Measurements from ENCODE around the gene COBLL1.

COBLL1 gene

DNA sequence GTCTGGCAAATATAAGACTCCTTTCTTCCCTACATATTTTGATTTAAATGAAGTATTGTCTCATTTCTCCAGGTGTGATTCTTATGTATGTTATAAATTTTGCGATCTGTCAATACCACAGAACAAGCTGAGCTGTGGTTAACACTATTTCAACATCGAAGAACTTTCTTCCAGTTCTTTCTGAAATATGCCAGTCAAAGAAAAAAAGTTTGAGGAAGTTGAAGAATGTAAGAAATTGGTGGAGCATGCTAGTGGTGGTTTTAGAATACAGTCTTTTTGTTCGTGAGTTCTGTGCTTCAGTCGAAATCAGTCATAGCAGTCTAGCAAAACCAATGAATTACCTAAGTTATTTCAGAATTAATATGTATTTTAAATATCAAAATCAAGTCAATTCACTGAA is 8.6 kb upstream of the COBLL1 start:
- FAIRE-seq, result peak; percentile 79

DNA sequence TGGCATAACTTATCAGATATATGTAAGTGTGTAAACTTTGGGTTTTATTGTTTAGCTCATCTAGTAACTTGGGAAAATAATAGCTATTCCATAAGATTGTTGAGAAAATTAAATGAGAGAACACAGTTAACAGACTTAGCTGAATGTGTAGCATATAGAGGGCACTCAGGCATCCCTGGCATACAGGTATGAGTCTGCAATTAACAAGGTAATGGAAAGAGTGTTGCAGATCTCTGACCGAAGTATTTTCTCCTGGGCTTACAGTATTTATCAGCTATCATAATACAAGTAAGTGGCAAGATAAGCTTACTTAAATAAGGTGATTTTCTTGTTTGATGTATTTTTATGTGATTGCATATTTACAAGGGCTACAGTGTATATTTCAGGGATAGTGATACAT is 7.9 kb upstream of the COBLL1 start:
- FAIRE-seq, result no peak

DNA sequence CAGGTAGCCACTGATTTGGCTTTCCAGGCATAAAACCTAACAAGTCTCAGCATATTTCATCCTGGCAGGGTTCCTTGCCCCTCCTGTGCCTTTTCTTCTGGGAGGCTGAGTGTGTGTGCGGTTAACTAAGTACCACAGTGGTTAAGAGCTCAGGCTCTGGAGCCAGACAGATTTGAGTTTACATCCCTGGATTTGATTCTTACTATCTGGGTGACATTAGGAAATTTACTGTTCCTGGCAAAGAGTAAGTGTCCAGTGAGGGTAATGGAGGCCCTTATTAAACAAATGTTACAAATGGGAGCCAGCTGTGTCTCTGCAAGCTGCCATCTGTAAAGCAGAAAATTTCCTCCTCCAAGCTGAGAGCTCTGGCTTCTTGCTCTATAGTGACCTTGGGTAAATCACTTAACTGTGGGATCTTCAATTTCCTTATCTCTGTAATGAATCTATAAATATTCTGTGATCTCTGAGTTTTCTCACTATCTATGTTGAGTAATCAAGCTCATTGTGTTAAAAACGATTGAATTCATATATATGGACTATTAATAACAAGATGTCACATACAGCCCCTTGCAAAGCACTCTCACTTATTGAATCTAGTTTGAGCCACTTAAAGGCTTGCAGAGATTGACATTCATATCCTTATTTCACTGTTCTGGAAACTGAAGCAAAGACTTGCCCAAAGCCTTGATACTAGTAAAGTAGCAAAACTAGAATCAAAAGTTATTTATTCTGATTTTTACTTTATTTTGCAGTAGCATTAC is 6.5 kb upstream of the COBLL1 start:
- peak; percentile 69 for FAIRE-seq

DNA sequence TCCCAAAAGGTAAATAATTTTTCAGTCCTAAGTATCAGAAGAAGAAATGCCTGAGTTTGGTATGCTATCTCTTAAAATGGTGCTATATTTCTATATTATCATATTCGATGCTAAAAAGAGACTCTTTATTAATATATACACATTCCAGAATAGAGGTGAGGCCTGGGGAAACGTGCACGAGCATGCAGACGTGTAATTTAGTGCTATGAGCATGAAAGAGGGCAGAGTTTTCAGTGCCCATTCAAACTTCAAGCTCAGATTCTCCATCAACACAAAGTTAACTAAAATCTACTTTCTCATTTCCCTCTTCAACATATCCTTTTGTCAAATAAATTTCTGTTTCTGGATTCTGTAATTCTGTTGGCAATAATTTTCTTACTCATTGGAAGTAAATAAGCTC is 5.7 kb upstream of the COBLL1 start:
- FAIRE-seq, result no peak

DNA sequence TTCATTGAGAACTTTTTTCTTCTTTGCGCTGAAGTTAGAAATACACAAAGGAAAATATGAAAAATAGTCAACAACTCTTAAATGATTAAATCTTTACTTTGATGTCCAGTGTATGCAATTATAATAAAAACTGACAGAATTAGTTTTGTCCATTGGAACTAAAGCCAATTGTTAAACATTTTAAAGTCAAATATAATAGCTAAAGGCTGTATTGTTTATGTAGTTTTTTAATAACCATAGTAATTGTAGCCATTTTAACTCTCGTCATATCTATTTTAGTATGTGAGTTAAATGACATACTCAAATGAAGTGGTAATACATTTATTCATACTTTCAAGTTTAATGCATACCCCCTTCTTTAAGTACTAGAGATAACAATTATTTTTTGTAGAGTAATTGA is 4.7 kb upstream of the COBLL1 start:
- peak; percentile 45 for FAIRE-seq

DNA sequence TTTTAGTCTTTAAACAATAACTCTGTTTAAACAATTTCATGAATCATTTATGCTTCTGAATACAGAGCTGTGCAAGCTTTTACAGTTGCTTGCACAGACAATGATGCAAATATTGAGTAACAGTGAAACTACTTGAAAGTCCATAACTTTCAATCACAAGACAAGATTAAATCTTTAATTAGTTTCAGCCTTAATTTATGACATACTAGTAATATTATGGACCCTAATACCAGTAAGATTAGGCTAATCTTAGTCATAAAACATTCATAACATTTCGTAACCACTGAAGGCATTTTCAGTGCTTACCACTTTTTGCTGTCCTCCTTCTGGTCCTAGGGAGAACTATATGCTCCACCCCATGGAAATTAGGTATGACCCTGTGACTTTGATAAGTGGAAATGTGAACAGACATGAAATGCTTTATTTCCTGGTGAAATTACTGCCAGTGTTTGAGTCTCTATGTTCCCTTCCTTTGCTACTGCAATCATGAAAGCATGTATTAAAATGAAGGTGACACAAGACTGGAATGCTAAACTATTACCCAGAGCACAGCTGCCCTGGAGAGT is 1.8 kb upstream of the COBLL1 start:
- peak; percentile 90 for FAIRE-seq

DNA sequence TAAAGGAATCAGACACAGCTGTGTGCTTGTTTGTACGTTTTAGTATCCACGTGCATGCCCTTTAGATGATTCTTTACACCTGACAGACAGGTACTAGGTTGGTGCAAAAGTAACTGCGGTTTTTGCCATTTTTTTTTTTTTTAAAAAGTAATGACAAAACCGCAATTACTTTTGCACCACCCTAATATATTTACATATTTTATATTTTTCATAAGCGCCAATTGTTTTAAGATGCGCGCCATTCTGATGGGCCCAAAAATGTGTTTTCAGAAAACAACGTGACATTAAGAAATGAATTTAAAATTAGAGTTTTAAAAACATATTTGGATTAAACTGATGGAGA is 972 bp upstream of the COBLL1 start:
- FAIRE-seq, result peak; percentile 92

DNA sequence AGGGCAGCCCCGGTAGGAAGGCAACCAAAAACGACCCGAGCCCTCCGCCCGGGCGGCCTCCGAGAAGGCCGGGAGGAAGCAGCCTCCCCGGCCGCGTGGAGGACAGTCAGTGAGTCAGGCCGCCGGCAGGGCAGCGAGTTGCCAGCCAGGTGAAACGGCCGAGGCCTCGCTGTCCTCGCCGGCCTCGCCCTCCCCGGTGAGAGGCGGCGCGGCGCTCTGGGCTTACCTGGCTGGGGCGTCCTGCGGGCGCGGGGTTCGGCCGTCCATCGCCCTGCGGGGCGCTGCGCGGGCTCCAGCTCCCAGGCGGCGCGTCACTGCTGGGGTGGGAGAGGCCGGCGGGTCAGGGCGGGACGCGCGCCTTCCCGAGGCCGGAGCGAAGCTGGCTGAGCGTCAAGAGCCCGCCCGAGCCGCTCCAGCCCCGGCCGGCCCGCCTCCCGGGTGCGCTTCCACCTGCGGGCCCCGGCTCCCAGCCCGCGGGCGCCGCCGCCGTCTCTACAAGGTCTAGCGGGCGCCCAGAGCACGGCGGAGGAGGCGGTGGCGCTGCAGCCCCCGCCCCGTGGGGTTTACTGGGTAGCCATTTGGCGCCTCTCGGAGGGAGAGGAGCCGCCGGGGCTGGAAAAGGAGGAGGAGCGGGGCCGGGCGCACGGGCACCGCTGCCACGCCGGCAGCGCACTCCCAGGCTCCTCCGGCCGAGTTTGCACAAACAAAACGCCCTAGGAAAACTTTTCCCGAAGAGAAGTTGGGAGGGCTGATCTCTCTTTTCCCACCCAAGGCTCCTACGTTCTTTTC is 499 bp downstream of the COBLL1 start:
- no peak for FAIRE-seq

DNA sequence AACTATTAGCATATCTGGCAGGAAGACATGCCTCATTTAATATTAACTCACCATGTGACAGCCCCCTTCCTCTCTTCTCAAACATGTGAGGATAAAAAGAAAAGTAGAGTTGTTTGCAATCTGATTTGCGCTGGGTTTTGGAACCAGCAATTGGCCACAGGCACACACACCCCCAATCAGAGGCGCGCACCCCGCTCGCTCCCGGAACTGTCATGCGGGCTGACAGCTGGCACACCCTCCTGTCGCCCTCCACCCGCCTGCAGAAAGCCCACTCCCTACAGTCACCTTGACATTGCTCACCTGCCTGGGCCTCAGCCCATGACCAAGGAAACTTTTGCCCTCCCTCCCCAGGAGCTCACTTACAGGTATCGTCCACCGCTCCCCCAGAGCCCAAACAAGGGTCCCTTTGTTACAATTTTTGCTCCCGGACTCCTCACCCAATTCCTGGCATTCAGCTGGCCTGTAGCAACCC is 1.1 kb downstream of the COBLL1 start:
- FAIRE-seq, result no peak

DNA sequence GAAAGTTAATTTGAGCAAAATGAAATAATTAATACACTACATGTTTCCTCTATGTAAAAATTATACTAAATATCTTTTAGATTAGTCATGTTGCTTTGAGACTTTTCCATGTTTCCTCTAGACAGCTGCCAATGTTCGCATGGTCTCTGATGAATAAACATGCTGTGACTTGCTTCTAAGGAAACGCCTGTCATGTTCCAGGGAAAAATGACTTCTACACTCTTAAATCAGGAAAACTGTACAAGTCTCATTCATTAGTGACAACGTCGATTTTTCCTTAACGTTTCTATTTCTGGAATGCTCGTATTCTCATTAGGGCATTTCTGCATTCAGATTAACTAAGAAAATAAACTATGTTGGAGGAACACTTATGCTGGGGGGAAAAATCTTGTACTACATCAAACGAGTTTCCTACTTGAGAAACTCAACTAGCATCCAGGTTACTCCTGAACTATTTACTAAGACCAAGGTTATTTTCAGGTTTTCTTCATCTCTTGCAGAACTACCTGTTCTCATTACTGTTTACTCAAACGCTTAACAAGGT is 1.6 kb downstream of the COBLL1 start:
- peak; percentile 97 for FAIRE-seq

DNA sequence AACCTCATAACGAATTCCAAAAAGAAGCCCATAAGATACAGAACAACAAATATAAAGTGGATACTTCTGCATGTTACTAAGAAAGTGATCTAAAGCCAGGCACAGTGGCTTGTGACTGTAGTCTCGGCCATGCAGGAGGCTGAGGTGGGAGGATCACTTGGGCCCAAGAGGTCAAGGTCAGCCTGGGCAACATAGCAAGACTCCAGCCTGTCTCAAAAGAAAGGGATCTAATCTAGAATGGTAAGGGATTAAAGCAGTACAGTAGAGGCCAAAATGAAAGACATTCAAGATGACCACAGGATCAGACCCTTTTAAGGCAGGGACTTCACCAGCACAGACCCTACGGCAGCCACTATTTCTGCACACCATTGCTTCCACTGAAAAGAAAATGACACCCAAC is 3.8 kb downstream of the COBLL1 start:
- no peak for FAIRE-seq

DNA sequence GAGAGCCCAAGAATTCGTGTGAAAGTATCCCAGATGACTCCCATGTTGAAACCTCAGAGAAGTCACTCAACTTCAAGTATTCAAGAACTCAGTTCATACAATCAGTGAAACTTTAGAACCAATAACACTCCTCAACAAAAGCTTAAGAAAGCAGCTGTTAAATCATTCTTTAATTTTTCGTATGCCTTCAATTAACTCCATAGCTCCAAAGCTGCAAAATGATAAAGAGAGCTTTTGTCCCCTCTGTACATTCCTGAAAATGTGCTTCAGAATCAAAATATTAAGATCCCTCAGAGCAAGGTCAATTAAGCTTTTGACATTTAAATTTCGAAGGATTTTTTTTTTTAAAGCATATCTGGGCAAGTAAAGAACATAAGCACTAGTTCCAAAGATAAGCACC is 4.7 kb downstream of the COBLL1 start:
- FAIRE-seq, result peak; percentile 43

DNA sequence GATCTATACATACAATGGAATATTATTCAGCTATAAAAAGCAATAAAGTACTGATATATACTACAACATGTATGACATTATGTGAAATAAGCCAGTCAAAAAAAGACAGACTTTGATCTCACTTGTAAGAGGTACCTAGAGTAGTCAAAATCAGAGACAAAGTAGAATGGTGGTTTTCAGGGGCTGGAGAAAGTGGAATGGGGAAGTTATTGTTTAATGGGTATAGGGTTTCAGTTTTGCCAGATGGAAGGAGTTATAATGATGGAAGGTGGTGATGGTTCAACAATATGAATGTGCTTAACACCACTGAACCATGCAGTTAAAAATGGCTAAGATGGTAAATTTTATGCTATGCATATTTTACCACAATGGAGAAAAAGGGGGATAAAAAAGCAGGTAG is 6.3 kb downstream of the COBLL1 start:
- FAIRE-seq, result no peak

DNA sequence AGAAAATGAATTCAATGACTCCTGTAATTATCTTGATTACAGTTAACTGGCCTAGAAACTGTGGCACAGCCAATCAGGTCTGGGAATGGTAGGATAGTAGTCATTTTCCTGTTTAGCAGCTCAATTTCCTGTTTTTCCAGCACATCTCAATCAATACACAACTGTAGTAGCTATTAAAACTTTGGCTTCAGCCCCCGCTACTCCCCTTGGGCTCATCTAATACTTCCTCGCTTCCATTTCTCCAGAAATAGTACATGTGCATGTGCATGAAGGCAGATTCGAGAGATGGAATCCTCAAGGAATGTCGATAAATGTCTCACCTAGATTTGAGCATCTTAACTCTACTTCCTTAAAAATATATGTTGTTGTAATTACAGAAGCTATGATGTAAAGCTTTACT is 9.7 kb downstream of the COBLL1 start:
- no peak for FAIRE-seq

DNA sequence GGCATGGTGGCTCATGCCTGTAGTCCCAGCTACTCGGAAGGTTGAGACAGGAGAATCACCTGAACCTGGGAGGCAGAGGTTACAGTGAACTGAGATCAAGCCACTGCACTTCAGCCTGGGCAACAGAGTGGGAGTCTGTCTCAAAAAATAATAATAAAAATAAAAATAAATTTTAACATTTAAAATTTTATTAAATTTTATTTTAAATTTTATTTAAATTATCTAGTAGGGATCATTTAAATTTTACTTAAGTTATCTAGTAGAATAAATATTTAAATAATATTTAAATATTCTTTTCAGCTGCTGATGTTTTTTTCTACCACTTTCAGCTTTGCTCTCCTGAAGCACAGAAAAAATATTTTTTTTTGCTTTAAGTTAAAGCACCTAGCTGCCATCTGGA is 10.4 kb downstream of the COBLL1 start:
- FAIRE-seq, result peak; percentile 43

DNA sequence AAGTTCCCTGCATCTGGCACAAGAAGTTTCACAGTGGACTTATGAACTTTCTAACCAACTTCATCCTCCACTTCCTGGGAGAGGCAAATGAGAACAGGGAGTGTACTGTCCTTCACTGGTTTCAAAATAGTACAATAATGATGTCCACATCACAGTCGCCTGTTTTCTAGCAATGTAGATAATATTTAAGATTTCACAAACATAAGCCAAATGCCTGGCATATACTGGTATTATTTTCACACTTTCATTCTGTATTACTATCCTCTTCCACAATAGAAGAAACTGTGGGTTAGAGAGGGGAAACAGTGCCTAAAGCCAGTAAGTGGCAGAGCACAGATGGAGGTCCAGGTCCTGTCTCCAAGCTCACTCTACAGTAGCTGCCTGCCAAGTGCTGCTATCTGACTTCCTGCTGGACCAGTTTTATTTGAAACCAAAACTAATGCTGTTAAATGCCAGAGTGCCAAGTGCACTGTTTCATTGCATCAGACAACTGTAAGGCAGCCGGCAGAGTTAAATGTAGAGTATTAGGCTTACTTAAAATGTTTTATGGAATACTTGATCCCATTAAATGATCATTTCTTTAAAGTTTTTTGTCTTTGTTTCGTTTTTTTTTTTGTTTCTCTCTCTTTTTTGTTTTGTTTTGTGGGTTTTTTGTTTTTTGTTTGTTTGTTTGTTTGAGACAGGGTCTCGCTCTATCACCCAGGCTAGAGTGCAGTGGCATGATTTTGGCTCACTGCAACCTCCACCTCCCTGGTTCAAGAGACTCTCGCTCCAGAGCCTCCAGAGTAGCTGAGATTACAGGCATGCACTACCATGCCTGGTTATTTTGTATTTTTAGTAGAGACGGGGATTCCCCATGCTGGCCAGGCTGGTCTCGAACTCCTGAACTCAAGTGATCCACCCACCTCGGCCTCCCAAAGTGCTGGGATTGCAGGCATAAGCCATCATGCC is 15.1 kb downstream of the COBLL1 start:
- peak; percentile 89 for FAIRE-seq

DNA sequence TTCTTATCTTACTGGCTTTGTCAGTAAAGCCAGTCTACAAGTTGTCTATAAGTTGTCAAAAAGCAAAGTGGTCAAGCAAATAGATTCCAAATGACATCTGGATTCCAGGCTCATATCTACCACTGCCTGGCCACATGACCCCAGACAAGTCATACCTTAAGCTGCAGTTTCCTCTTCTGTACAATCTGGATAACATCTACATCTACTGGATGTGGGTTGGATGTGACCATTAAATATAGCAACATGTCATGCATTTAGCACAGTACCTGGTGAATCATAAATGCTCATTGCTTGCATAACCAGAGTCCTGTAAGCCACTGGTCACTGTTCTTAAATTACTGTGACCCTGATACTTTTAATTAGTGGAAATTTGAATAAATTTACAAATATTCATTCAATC is 16.8 kb downstream of the COBLL1 start:
- FAIRE-seq, result no peak

DNA sequence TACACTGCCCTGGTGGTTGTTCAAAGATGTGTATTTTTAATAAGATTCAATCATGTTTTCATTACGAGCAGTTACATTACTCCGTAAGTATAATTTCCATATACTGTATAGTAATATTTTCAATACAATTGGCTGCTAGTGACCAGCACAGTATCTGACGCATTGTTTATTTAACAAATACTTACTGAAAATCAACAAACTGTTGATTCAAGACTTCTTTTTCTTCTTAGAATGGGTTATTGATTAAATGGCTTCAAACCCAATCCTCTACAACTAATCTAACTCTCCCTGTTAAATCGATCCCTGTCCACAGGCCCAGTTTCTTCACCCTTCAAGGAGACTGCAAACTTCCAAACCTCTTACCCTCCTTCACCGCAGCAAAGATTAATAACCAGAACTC is 18.5 kb downstream of the COBLL1 start:
- no peak for FAIRE-seq

DNA sequence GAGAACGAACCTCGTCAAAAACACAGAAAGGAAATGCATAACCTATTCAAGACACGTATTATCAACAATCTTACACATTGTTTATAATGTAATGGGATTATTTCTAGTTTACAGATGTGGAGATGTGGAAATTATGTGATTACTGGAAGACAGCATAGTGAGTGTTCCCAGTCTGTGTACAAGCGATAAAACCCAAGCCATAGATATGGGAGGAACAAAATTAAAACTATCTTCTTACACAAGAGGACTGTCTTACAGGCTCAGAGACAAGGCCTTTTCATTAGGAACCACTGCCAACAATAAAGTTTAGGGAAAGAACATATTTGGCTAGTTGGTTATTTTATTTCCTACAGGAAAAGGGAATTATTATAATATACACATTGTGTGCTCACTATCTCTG is 20.3 kb downstream of the COBLL1 start:
- FAIRE-seq, result no peak

DNA sequence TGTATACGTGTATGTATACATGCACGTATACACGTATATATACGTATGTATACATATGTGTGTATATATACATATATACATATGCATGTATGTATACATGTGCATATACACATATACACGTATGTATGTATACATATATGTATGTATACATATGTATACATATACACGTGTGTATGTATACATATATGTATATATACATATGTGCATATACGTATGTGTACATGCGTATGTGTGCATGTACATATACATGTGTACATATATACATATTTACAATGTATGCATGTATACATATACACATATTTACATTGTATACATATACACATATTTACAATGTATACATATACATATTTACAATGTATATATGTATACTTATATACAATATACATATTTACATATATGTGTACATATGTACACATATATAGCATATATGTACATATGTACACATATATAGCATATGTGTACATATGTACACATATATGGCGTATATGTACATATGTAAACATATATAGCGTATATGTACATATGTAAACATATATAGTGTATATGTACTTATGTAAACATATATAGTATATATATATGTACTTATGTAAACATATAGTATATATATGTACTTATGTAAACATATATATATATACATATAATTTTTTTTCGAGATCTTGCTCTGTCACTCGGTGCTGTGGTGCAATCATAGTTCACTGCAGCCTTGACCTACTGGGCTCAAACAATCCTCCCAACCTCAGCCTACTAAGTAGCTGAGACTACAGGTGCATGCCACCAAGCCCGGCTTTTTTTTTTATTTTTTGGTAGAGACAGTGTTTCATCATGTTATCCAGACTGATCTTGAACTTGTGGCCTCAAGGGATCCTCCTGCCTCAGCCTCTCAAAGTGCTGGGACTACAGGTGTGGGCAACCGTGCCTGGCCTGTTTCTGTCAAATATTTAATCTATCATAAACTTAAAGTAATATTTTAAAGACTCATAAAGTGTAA is 23.2 kb downstream of the COBLL1 start:
- FAIRE-seq, result no peak

DNA sequence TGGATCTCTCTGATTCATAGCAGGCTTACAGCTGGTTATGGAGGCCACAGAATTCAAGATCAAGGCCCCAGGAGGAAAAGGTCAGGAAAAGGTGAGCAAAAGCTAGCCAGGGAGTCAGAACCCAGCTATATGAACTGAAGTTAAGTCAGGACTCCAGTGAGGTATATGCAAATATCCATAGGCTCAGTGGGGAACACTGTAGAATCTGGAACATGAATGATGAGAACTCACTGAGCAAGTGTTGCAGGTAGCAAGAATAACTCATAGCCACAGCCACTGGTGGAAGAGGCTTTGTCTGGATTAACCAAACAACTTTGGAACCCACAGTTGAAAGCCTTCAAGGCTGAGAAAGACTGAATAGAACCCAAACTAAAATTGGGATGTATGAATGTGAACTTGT is 24.7 kb downstream of the COBLL1 start:
- no peak for FAIRE-seq

Data from islet of Langerhans (tissue), 1 donor.